HEK293T (cell line): Measurements from ENCODE around the gene ZNF862.

ENCODE experiments used
- BHLHE40 ChIP-seq: fragments of 450-650 bp; IDR thresholded peaks from 2 replicates; pipeline ENCODE4 v1.6.1; 2016; ENCODE audit warnings: mild to moderate bottlenecking, moderate library complexity, borderline replicate concordance
- ELF4 ChIP-seq: fragments of 450-650 bp; IDR thresholded peaks from 2 replicates; pipeline ENCODE4 v1.6.1; 2017; ENCODE audit warnings: antibody characterized with exemption
- FOXK2 ChIP-seq: fragments of 450-650 bp; IDR thresholded peaks from 2 replicates; pipeline ENCODE4 v1.6.1; 2016; ENCODE audit warnings: mild to moderate bottlenecking
- FOXM1 ChIP-seq: fragments of 450-650 bp; IDR thresholded peaks from 2 replicates; pipeline ENCODE4 v1.6.1; 2017; ENCODE audit warnings: mild to moderate bottlenecking, borderline replicate concordance
- SP1 ChIP-seq: fragments of 450-650 bp; IDR thresholded peaks from 2 replicates; pipeline ENCODE4 v1.6.1; 2017
- TARDBP ChIP-seq: fragments of 450-650 bp; IDR thresholded peaks from 2 replicates; pipeline ENCODE4 v1.6.1; 2016

- TF ChIP-seq TARDBP: no peak
- TF ChIP-seq SP1: no peak
- no peak for TF ChIP-seq FOXM1
- no peak for TF ChIP-seq ELF4
- no peak for TF ChIP-seq FOXK2
- no peak for TF ChIP-seq BHLHE40
Measured at GRCh38 chr7:149820622-149821190, 17.5 kb upstream of the ZNF862 start.
